GM12878 (cell line): ENCODE results near the gene RYK. TPM values are rescaled to one million over a fixed set of nuclear protein-coding genes. Genes with fewer than 3 reads are reported as not detected.
A peak's percentile ranks its signal among the peaks of the same experiment; 100 is the strongest.

Source experiments
- ATAC-seq: fragments of 200-7000 bp; cut with Tn5 transposase; 3 replicates; pipeline ENCODE4 v1.9.1; 2020; ENCODE audit warnings: mild to moderate bottlenecking, moderate library complexity
- BruUV-seq: library from RNA; stranded (reverse); fragments of 400-500 nt; replicated peaks from 2 replicates; lab custom pipeline; 2021; lab: Mats Ljungman, UMichigan
- CTCF ChIA-PET: fragments of 300-600 bp; sonication (Branson Sonifier 250); formaldehyde crosslinking; extraction: SDS; loops from one replicate; lab custom pipeline; 2021; ENCODE audit warnings: inconsistent platforms; lab: Yijun Ruan, JAX
- POLR2A ChIA-PET: fragments of 350-600 bp; formaldehyde crosslinking; extraction: SDS; loops from one replicate; lab custom pipeline; 2021; ENCODE audit warnings: inconsistent platforms; lab: Charles Lee
- RAD21 ChIA-PET: fragments of 300-600 bp; sonication (Branson Sonifier 250); formaldehyde crosslinking; loops from one replicate; lab custom pipeline; 2023; ENCODE audit warnings: antibody characterized with exemption; ENCODE audit not compliant: unreplicated experiment; lab: Charles Lee
- SMC1A ChIA-PET: fragments of 300-600 bp; sonication (Branson Sonifier 250); formaldehyde crosslinking; loops from one replicate; lab custom pipeline; 2023; ENCODE audit not compliant: unreplicated experiment, uncharacterized antibody; lab: Charles Lee
- DNase-seq: peaks from one replicate; pipeline ENCODE4 v3.0.0-alpha.2; 2011; ENCODE audit warnings: low read depth, low spot score
- FAIRE-seq: peaks from 3 replicates; lab custom pipeline; 2011; peaks lifted over from hg19 to GRCh38; lab: Jason Lieb, UNC
- H2AFZ ChIP-seq: 2 replicates; pipeline ENCODE4 v1.6.0; 2011; ENCODE audit warnings: low read depth, low read length, control low read depth; ENCODE audit not compliant: control insufficient read depth
- H3K27ac ChIP-seq: 2 replicates; pipeline ENCODE4 v1.5.1; 2011; ENCODE audit warnings: control low read depth; ENCODE audit not compliant: control insufficient read depth, insufficient read depth
- H3K27me3 ChIP-seq, 2 experiments: replicated peaks in 1 of 2; 2 replicates each; pipeline versions ENCODE4 v1.6.0 to v1.6.1; 2011; ENCODE audit warnings: low read length in 1 of 2; ENCODE audit not compliant: control insufficient read depth in 2 of 2, insufficient read depth in 2 of 2
- H3K36me3 ChIP-seq, 2 experiments: 2 replicates each; pipeline ENCODE4 v1.5.1; 2011; ENCODE audit warnings: low read length in 1 of 2; ENCODE audit not compliant: control insufficient read depth in 2 of 2, insufficient read depth in 2 of 2
- H3K4me1 ChIP-seq: 2 replicates; pipeline ENCODE4 v1.6.1; 2011; ENCODE audit warnings: mild to moderate bottlenecking, low read length, moderate library complexity, mixed read lengths; ENCODE audit not compliant: control insufficient read depth, insufficient read depth
- H3K4me2 ChIP-seq: 2 replicates; pipeline ENCODE4 v1.6.0; 2011; ENCODE audit warnings: control low read depth; ENCODE audit not compliant: control insufficient read depth, insufficient read depth
- H3K4me3 ChIP-seq: fragments of 200-600 bp; sonication (generic); 2 replicates; pipeline ENCODE4 v1.5.1; 2016
- H3K79me2 ChIP-seq: 2 replicates; pipeline ENCODE4 v1.6.0; 2011; ENCODE audit warnings: low read length; ENCODE audit not compliant: control insufficient read depth, insufficient read depth
- H3K9ac ChIP-seq: 2 replicates; pipeline ENCODE4 v1.8.0; 2011; ENCODE audit warnings: low read length, control low read depth, mixed read lengths; ENCODE audit not compliant: control insufficient read depth, insufficient read depth
- H3K9me3 ChIP-seq: replicated peaks from 3 replicates; pipeline ENCODE4 v1.5.1; 2011; ENCODE audit warnings: mild to moderate bottlenecking, low read length; ENCODE audit not compliant: control insufficient read depth, insufficient read depth
- H4K20me1 ChIP-seq: 2 replicates; pipeline ENCODE4 v1.6.0; 2011; ENCODE audit not compliant: control insufficient read depth, insufficient read depth
- ATF7 ChIP-seq: fragments of 450-650 bp; IDR thresholded peaks from 2 replicates; pipeline ENCODE4 v1.6.1; 2016; ENCODE audit warnings: low read depth, mild to moderate bottlenecking
- IKZF2 ChIP-seq, 2 experiments: fragments of 450-650 bp; IDR thresholded peaks; 2 replicates each; pipeline ENCODE4 v1.6.1; 2017; ENCODE audit warnings: mild to moderate bottlenecking in 2 of 2, moderate library complexity in 2 of 2
- MEF2A ChIP-seq: IDR thresholded peaks from 2 replicates; pipeline ENCODE4 v1.6.1; 2011; ENCODE audit warnings: low read depth, mild to moderate bottlenecking, low read length, moderate library complexity; ENCODE audit not compliant: insufficient read depth
- MEF2B ChIP-seq: fragments of 450-650 bp; IDR thresholded peaks from 2 replicates; pipeline ENCODE4 v1.6.1; 2018; ENCODE audit warnings: mild to moderate bottlenecking, moderate library complexity; ENCODE audit not compliant: partially characterized antibody, poor library complexity, severe bottlenecking
- RAD21 ChIP-seq: IDR thresholded peaks from 2 replicates; pipeline ENCODE4 v1.6.1; 2011; ENCODE audit warnings: mild to moderate bottlenecking, low read depth, low read length, moderate library complexity; ENCODE audit not compliant: insufficient read depth
- RAD51 ChIP-seq: fragments of 450-650 bp; IDR thresholded peaks from 2 replicates; pipeline ENCODE4 v1.6.1; 2016; ENCODE audit warnings: moderate library complexity, mild to moderate bottlenecking, inconsistent platforms
- SMARCA5 ChIP-seq: fragments of 450-650 bp; IDR thresholded peaks from 2 replicates; pipeline ENCODE4 v1.6.1; 2017; ENCODE audit warnings: mild to moderate bottlenecking
- TBL1XR1 ChIP-seq: IDR thresholded peaks from 2 replicates; pipeline ENCODE4 v1.6.1; 2012; ENCODE audit warnings: low read depth, low read length, improper control_type of control experiment
- ZNF24 ChIP-seq: fragments of 450-650 bp; IDR thresholded peaks from 2 replicates; pipeline ENCODE4 v1.6.1; 2017; ENCODE audit warnings: antibody characterized with exemption, mild to moderate bottlenecking
- WGBS: methylation state at CpG from one replicate; pipeline ENCODE4 v1.1.6; 2016; ENCODE audit warnings: low lambda C conversion rate; ENCODE audit not compliant: insufficient replicate concordance, insufficient coverage; ENCODE audit errors: missing lambda C conversion rate; 5-methylcytosine and 5-hydroxymethylcytosine counted together
- in situ Hi-C: fragments of 300-500 bp; cut with MboI; formaldehyde crosslinking; loops from 9 replicates; pipeline ENCODE4 v1.14.3; 2018; ENCODE audit warnings: mixed read lengths
- intact Hi-C: fragments of 100-400 bp; cut with micrococcal nuclease; formaldehyde crosslinking; loops from one replicate; pipeline ENCODE4 v1.14.2; 2022; ENCODE audit not compliant: unreplicated experiment
- polyA plus RNA-seq, 11 experiments: library from polyadenylated mRNA; depleted of rRNA in 4 of 11; unstranded in 6 of 11; stranded (reverse) in 5 of 11; fragments of >200 nt; fragmentation: Nextera tagmentation in 4 of 11; fragmentation: Illumina TruSeq in 1 of 11; extraction: Ambion mirVana in 4 of 11; extraction: Trizol in 1 of 11; gene quantifications; 1 replicate in 1 of 11; 2 replicates in 10 of 11; pipeline versions ENCODE4 v1.2.1 to v1.2.3, GENCODE V29; 2011 to 2016; ENCODE audit warnings: inconsistent platforms in 2 of 11, missing spikeins in 2 of 11, low read depth in 1 of 11
- total RNA-seq, 4 experiments: library from RNA; depleted of rRNA in 3 of 4; stranded (reverse); fragments of >200 nt in 3 of 4; fragmentation: Illumina TruSeq in 1 of 4; extraction: Trizol in 1 of 4; gene quantifications; 2 replicates each; pipeline versions ENCODE4 v1.2.1 to v1.2.3, GENCODE V29; 2013 to 2021
- TF ChIP-seq, protein P1 (sequence below): fragments of 450-650 bp; IDR thresholded peaks from 2 replicates; pipeline ENCODE4 v1.6.1; 2017; ENCODE audit warnings: low read depth, mild to moderate bottlenecking, moderate library complexity

The RYK gene
- total and polyA plus RNA-seq, 10 of the 15 experiments (the other 5 are each of a cell fraction or from before 2014, with no cell fraction given), result 2.0 to 25.1 (median 11.1) TPM

GRCh38 chr3:134242649-134243617 is 7.7 kb downstream of the RYK start (continued):
- no peak for TF ChIP-seq RAD51

DNA sequence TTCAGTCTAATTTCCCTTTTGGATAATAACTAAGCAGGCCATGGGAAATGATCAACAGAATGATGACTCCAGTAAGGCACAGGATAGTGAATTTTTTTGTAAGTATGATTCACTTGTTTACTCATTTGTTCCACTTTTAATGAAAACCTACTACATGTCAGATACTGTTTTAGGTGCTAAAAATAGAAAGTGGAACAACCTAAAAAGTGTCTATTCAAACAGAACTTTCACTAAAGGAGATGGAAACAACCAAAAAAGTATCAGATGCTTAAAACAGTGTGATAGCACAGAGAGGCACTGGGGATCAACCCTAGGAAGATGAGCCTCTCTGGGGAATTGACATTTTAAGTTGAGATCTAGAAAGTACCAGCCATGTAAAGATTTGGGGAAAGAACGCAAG is 11.1 kb downstream of the RYK start:
- intact Hi-C loops (no loop called here), in situ Hi-C loops (no loop called here)
- peak overlapping the region; percentile 44 for H3K4me2 ChIP-seq
- H3K27me3 ChIP-seq, result no peaks in the 10 kb centered on the region
- H3K79me2 ChIP-seq, result peaks cover 2% of the 10 kb centered on the region
- POLR2A ChIA-PET, result no interaction called here
- H4K20me1 ChIP-seq, result no peaks in the 10 kb centered on the region
- SMC1A ChIA-PET, result interaction anchor here (0.6 to 3.8 kb wide), 2 partner anchors 8 to 48 kb away, joined by 3 to 32 read pairs; no protein-coding TSS in a partner anchor
- ATAC-seq, result peak; percentile 49
- no peak overlapping the region for H3K27ac ChIP-seq
- peak in 1 of 2 experiments; percentile 25; a peak in 1 of 4 replicates for TF ChIP-seq IKZF2 (IDR thresholded peaks at IDR 0.05)
- TF ChIP-seq, protein P1, sequence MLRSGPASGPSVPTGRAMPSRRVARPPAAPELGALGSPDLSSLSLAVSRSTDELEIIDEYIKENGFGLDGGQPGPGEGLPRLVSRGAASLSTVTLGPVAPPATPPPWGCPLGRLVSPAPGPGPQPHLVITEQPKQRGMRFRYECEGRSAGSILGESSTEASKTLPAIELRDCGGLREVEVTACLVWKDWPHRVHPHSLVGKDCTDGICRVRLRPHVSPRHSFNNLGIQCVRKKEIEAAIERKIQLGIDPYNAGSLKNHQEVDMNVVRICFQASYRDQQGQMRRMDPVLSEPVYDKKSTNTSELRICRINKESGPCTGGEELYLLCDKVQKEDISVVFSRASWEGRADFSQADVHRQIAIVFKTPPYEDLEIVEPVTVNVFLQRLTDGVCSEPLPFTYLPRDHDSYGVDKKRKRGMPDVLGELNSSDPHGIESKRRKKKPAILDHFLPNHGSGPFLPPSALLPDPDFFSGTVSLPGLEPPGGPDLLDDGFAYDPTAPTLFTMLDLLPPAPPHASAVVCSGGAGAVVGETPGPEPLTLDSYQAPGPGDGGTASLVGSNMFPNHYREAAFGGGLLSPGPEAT, result 0 out of 2 replicates have a peak, but pooled peaks have one; percentile 20
- peak; percentile 72 for TF ChIP-seq MEF2B
- TF ChIP-seq MEF2A, result peak; percentile 59; the same call in 1 of the 2 replicates
- no peak for TF ChIP-seq TBL1XR1
- TF ChIP-seq ATF7, result peak; percentile 26; the same call in 1 of the 2 replicates
- no peak for TF ChIP-seq RAD21
- TF ChIP-seq ZNF24, result peak; percentile 62; the same call in 1 of the 2 replicates
- no peak for TF ChIP-seq SMARCA5
- peaks cover 7% of the 10 kb centered on the region for H3K4me1 ChIP-seq
- no peaks in the 10 kb centered on the region for H3K9me3 ChIP-seq
- no TSS peak for BruUV-seq
- RAD21 ChIA-PET, result interaction anchor here (1.0 kb wide), 1 partner anchor 26 kb away, joined by 3 read pairs; no protein-coding TSS in a partner anchor
- no peak for DNase-seq
- CTCF ChIA-PET, result interaction anchor here (0.9 to 5.3 kb wide), 4 partner anchors 8 to 27 kb away, joined by 4 to 42 read pairs (median 20); no protein-coding TSS in a partner anchor
- 5% methylated on average over 1 of the region's 1 CpG for WGBS
- no peak overlapping the region for H3K9ac ChIP-seq
- FAIRE-seq, result peak; percentile 18
- H3K4me3 ChIP-seq, result no peak overlapping the region
- no peak overlapping the region for H2AFZ ChIP-seq
- no peaks in the 10 kb centered on the region for H3K36me3 ChIP-seq
